22Rv1 (cell line): Measurements from ENCODE around the gene LRRN3.

ENCODE experiments used
- ZFX ChIP-seq: fragments of 450-650 bp; IDR thresholded peaks from 2 replicates; pipeline ENCODE4 v1.6.1; 2017; ENCODE audit warnings: antibody characterized with exemption, borderline replicate concordance
- TF ChIP-seq, protein P1 (sequence below): fragments of 450-650 bp; IDR thresholded peaks from 2 replicates; pipeline ENCODE4 v1.5.1; 2017; ENCODE audit warnings: mild to moderate bottlenecking

DNA sequence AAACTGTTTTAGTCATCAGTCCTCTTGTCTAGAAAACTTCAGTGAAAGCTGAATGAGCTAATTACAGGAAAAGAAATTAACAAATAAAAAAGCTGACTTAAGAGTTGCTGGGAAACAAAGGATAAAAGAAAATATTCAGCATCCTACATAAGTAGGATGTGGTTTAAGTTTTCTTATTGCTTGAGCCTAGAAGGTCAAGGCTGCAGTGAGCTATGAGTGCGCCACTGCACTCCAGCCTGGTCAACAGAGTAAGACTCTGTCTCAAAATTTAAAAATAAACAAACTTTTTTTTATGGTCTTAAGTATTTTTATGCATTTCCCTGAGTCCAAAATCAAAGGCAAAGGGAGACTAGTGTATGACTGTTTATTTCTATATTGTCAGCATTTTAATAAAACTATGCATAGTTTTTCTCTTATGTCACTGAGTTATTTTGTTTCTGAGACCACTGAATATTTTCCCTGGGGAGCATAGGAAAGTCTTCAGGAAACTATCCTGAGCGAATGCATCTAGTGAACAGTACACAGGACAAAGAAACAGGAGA lies 40.0 kb upstream of the LRRN3 start:
- TF ChIP-seq, protein P1, sequence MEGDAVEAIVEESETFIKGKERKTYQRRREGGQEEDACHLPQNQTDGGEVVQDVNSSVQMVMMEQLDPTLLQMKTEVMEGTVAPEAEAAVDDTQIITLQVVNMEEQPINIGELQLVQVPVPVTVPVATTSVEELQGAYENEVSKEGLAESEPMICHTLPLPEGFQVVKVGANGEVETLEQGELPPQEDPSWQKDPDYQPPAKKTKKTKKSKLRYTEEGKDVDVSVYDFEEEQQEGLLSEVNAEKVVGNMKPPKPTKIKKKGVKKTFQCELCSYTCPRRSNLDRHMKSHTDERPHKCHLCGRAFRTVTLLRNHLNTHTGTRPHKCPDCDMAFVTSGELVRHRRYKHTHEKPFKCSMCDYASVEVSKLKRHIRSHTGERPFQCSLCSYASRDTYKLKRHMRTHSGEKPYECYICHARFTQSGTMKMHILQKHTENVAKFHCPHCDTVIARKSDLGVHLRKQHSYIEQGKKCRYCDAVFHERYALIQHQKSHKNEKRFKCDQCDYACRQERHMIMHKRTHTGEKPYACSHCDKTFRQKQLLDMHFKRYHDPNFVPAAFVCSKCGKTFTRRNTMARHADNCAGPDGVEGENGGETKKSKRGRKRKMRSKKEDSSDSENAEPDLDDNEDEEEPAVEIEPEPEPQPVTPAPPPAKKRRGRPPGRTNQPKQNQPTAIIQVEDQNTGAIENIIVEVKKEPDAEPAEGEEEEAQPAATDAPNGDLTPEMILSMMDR, result no peak
- TF ChIP-seq ZFX, result no peak
